Occipital lobe (tissue), 2 donors: ENCODE data around the gene SVIL. TPM values are rescaled to one million over a fixed set of nuclear protein-coding genes. Genes with fewer than 3 reads are reported as not detected.

ENCODE experiments used
- DNase-seq: peaks from one replicate; lab custom pipeline; 2025; lab: John Stamatoyannopoulos, UW
- total RNA-seq: library from RNA; depleted of rRNA; stranded (reverse); fragments of >200 nt; gene quantifications from one replicate; pipeline ENCODE4 v1.2.3, GENCODE V29; 2014

The SVIL gene
- total RNA-seq = 14.5 TPM

- no peak for DNase-seq
These were observed at the start of gene SVIL for GRCh38 chr10:29634764-29635625. TSS of gene SVIL (minus strand) at chr10:29634971. CDS start at chr10:29555058, 79,913 bp downstream.

- DNase-seq = no peak
These were observed 47.1 kb upstream of the SVIL start for GRCh38 chr10:29681676-29682448.

- no peak for DNase-seq
These were observed 45.3 kb upstream of the SVIL start for GRCh38 chr10:29680091-29680490.

GRCh38 chr10:29676732-29677131, 42.0 kb upstream of the SVIL start:
- DNase-seq = no peak

GRCh38 chr10:29675984-29676383, 41.2 kb upstream of the SVIL start:
- DNase-seq = no peak

GRCh38 chr10:29671968-29672367, 37.2 kb upstream of the SVIL start:
- DNase-seq = no peak

GRCh38 chr10:29671228-29671780, 36.5 kb upstream of the SVIL start:
- DNase-seq = no peak

GRCh38 chr10:29670761-29671160, 36.0 kb upstream of the SVIL start:
- no peak for DNase-seq

GRCh38 chr10:29669149-29669548, 34.4 kb upstream of the SVIL start:
- DNase-seq = no peak

- DNase-seq = no peak
These were observed 33.9 kb upstream of the SVIL start for GRCh38 chr10:29668628-29669027.

- no peak for DNase-seq
These were observed 32.4 kb upstream of the SVIL start for GRCh38 chr10:29667191-29667590.

GRCh38 chr10:29666201-29666600, 31.4 kb upstream of the SVIL start:
- no peak for DNase-seq

GRCh38 chr10:29663718-29664117, 28.9 kb upstream of the SVIL start:
- DNase-seq = no peak

GRCh38 chr10:29658984-29659965, 24.5 kb upstream of the SVIL start:
- DNase-seq = no peak

GRCh38 chr10:29657719-29658274, 23.0 kb upstream of the SVIL start:
- no peak for DNase-seq

- no peak for DNase-seq
These were observed 21.8 kb upstream of the SVIL start for GRCh38 chr10:29656451-29656992.

- no peak for DNase-seq
These were observed 17.4 kb upstream of the SVIL start for GRCh38 chr10:29652192-29652591.

- DNase-seq = no peak
These were observed 17.0 kb upstream of the SVIL start for GRCh38 chr10:29651767-29652166.

- no peak for DNase-seq
These were observed 15.8 kb upstream of the SVIL start for GRCh38 chr10:29650552-29650944.
